Esophagus squamous epithelium (tissue), 4 donors: ENCODE data around the gene CACFD1.

Experiments used
- CTCF ChIP-seq, 6 experiments: fragments of 450-650 bp in 4 of 6; fragments of 200-600 bp in 2 of 6; sonication (generic) in 2 of 6; IDR thresholded peaks; one replicate each; pipeline ENCODE4 v1.5.1; 2016 to 2019; ENCODE audit warnings: antibody characterized with exemption in 6 of 6, mild to moderate bottlenecking in 4 of 6, moderate library complexity in 4 of 6
- POLR2A ChIP-seq, 4 donors: fragments of 450-650 bp; IDR thresholded peaks; one replicate each; pipeline ENCODE4 v1.6.1; 2017; ENCODE audit warnings: antibody characterized with exemption in 4 of 4, mild to moderate bottlenecking in 4 of 4, moderate library complexity in 3 of 4

DNA sequence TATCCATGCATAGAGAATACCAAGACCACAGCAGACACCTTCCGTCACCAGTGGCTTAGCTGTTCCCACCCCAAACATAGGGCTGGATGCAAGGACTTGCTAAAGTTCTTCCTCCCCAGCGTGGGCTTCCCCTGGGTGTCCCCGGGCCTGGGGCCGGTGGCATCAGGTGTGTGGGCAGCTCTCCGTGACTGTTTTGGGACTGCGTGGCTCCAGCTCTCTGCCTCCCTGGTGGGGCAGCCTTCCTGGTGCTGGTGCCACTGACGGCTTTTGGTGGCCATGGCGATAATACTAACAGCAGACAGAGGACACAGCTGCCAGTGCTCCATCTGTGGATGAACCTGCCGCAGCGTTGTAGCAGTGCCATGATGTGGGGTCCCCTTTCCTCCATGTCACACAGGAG is 4.9 kb downstream of the CACFD1 start:
- TF ChIP-seq CTCF (IDR thresholded peaks at IDR 0.05), result no peak
- TF ChIP-seq POLR2A (IDR thresholded peaks at IDR 0.05), result no peak
